Brain microvascular endothelial cell (primary cell): ENCODE data around the gene GPR143.

Source experiments
- DNase-seq: peaks from one replicate; pipeline ENCODE4 v3.0.0-alpha.2; 2020
- H3K27ac ChIP-seq: fragments of 250-450 bp; sonication (Bioruptor Pico); 2 replicates; pipeline ENCODE4 v1.5.1; 2020; ENCODE audit warnings: mild to moderate bottlenecking, moderate library complexity
- H3K27me3 ChIP-seq: fragments of 250-450 bp; sonication (Bioruptor Pico); replicated peaks from 2 replicates; pipeline ENCODE4 v1.5.1; 2020; ENCODE audit warnings: mild to moderate bottlenecking
- H3K36me3 ChIP-seq: fragments of 250-450 bp; sonication (Bioruptor Pico); replicated peaks from 2 replicates; pipeline ENCODE4 v1.5.1; 2020; ENCODE audit warnings: mild to moderate bottlenecking
- H3K4me3 ChIP-seq: 2 replicates; pipeline ENCODE4 v1.5.1; 2011; ENCODE audit warnings: low read depth, mild to moderate bottlenecking, control low read depth, low read length, moderate library complexity
- CTCF ChIP-seq: IDR thresholded peaks from 2 replicates; pipeline ENCODE4 v1.5.1; 2011; ENCODE audit warnings: low read depth, mild to moderate bottlenecking, moderate library complexity, low read length, control low read depth, inconsistent platforms; ENCODE audit errors: missing control alignments
- in situ Hi-C: cut with HindIII; loops from 2 replicates; pipeline ENCODE4 v1.10.0; 2017; ENCODE audit warnings: low sequenced_read_pairs, low pct_ligation_motif_present

The GPR143 gene

GRCh38 chrX:9710332-9710731, 55.3 kb downstream of the GPR143 start:
- H3K4me3 ChIP-seq, result no peak overlapping the region
- in situ Hi-C loops, result no loop called here
- no peaks in the 10 kb centered on the region for H3K27me3 ChIP-seq
- no peak for TF ChIP-seq CTCF
- DNase-seq, result no peak
- no peak overlapping the region for H3K27ac ChIP-seq
- H3K36me3 ChIP-seq, result peaks cover 4% of the 10 kb centered on the region

GRCh38 chrX:9708923-9709553, 56.6 kb downstream of the GPR143 start:
- peak; percentile 76 for TF ChIP-seq CTCF
- no peak overlapping the region for H3K27ac ChIP-seq
- no peak overlapping the region for H3K4me3 ChIP-seq
- DNase-seq, result peak; percentile 41
- H3K36me3 ChIP-seq, result peaks cover 2% of the 10 kb centered on the region
- in situ Hi-C loops, result no loop called here
- no peaks in the 10 kb centered on the region for H3K27me3 ChIP-seq

- Histone ChIP-seq H3K36me3 (peaks cover 2% of the 10 kb centered on the region), H3K27ac (no peak overlapping the region), H3K4me3 (no peak overlapping the region), H3K27me3 (no peaks in the 10 kb centered on the region)
- DNase-seq, result no peak
- TF ChIP-seq CTCF, result no peak
- in situ Hi-C loops, result no loop called here
Observed at GRCh38 chrX:9708086-9708485, 57.6 kb downstream of the GPR143 start.

GRCh38 chrX:9707306-9708033, 58.2 kb downstream of the GPR143 start:
- Histone ChIP-seq H3K4me3 (no peak overlapping the region), H3K27ac (no peak overlapping the region), H3K36me3 (peaks cover 2% of the 10 kb centered on the region), H3K27me3 (no peaks in the 10 kb centered on the region)
- in situ Hi-C loops, result no loop called here
- no peak for TF ChIP-seq CTCF
- DNase-seq, result no peak

GRCh38 chrX:9706421-9706820, 59.2 kb downstream of the GPR143 start:
- DNase-seq, result no peak
- Histone ChIP-seq H3K27ac (no peak overlapping the region), H3K4me3 (no peak overlapping the region), H3K36me3 (no peaks in the 10 kb centered on the region), H3K27me3 (no peaks in the 10 kb centered on the region)
- no peak for TF ChIP-seq CTCF
- in situ Hi-C loops, result no loop called here

- Histone ChIP-seq H3K36me3 (no peaks in the 10 kb centered on the region), H3K27me3 (no peaks in the 10 kb centered on the region), H3K27ac (no peak overlapping the region), H3K4me3 (no peak overlapping the region)
- DNase-seq, result no peak
- TF ChIP-seq CTCF, result no peak
- in situ Hi-C loops, result no loop called here
Observed at GRCh38 chrX:9704876-9705465, 60.7 kb downstream of the GPR143 start.
